GM12878 (cell line): ENCODE measurements around the gene DNMT3B. TPM values are rescaled to one million over a fixed set of nuclear protein-coding genes. Genes with fewer than 3 reads are reported as not detected.

ENCODE experiments used
- ATAC-seq: fragments of 200-7000 bp; cut with Tn5 transposase; 3 replicates; pipeline ENCODE4 v1.9.1; 2020; ENCODE audit warnings: mild to moderate bottlenecking, moderate library complexity
- BruUV-seq: library from RNA; stranded (reverse); fragments of 400-500 nt; replicated peaks from 2 replicates; lab custom pipeline; 2021; lab: Mats Ljungman, UMichigan
- CTCF ChIA-PET: fragments of 300-600 bp; sonication (Branson Sonifier 250); formaldehyde crosslinking; extraction: SDS; loops from one replicate; lab custom pipeline; 2021; ENCODE audit warnings: inconsistent platforms; lab: Yijun Ruan, JAX
- POLR2A ChIA-PET: fragments of 350-600 bp; formaldehyde crosslinking; extraction: SDS; loops from one replicate; lab custom pipeline; 2021; ENCODE audit warnings: inconsistent platforms; lab: Charles Lee
- RAD21 ChIA-PET: fragments of 300-600 bp; sonication (Branson Sonifier 250); formaldehyde crosslinking; loops from one replicate; lab custom pipeline; 2023; ENCODE audit warnings: antibody characterized with exemption; ENCODE audit not compliant: unreplicated experiment; lab: Charles Lee
- SMC1A ChIA-PET: fragments of 300-600 bp; sonication (Branson Sonifier 250); formaldehyde crosslinking; loops from one replicate; lab custom pipeline; 2023; ENCODE audit not compliant: unreplicated experiment, uncharacterized antibody; lab: Charles Lee
- DNase-seq: peaks from one replicate; pipeline ENCODE4 v3.0.0-alpha.2; 2011; ENCODE audit warnings: low read depth, low spot score
- FAIRE-seq: peaks from 3 replicates; lab custom pipeline; 2011; peaks lifted over from hg19 to GRCh38; lab: Jason Lieb, UNC
- H2AFZ ChIP-seq: 2 replicates; pipeline ENCODE4 v1.6.0; 2011; ENCODE audit warnings: low read depth, low read length, control low read depth; ENCODE audit not compliant: control insufficient read depth
- H3K27ac ChIP-seq: 2 replicates; pipeline ENCODE4 v1.5.1; 2011; ENCODE audit warnings: control low read depth; ENCODE audit not compliant: control insufficient read depth, insufficient read depth
- H3K27me3 ChIP-seq, 2 experiments: replicated peaks in 1 of 2; 2 replicates each; pipeline versions ENCODE4 v1.6.0 to v1.6.1; 2011; ENCODE audit warnings: low read length in 1 of 2; ENCODE audit not compliant: control insufficient read depth in 2 of 2, insufficient read depth in 2 of 2
- H3K36me3 ChIP-seq, 2 experiments: 2 replicates each; pipeline ENCODE4 v1.5.1; 2011; ENCODE audit warnings: low read length in 1 of 2; ENCODE audit not compliant: control insufficient read depth in 2 of 2, insufficient read depth in 2 of 2
- H3K4me1 ChIP-seq: 2 replicates; pipeline ENCODE4 v1.6.1; 2011; ENCODE audit warnings: mild to moderate bottlenecking, low read length, moderate library complexity, mixed read lengths; ENCODE audit not compliant: control insufficient read depth, insufficient read depth
- H3K4me2 ChIP-seq: 2 replicates; pipeline ENCODE4 v1.6.0; 2011; ENCODE audit warnings: control low read depth; ENCODE audit not compliant: control insufficient read depth, insufficient read depth
- H3K4me3 ChIP-seq: fragments of 200-600 bp; sonication (generic); 2 replicates; pipeline ENCODE4 v1.5.1; 2016
- H3K79me2 ChIP-seq: 2 replicates; pipeline ENCODE4 v1.6.0; 2011; ENCODE audit warnings: low read length; ENCODE audit not compliant: control insufficient read depth, insufficient read depth
- H3K9ac ChIP-seq: 2 replicates; pipeline ENCODE4 v1.8.0; 2011; ENCODE audit warnings: low read length, control low read depth, mixed read lengths; ENCODE audit not compliant: control insufficient read depth, insufficient read depth
- H3K9me3 ChIP-seq: replicated peaks from 3 replicates; pipeline ENCODE4 v1.5.1; 2011; ENCODE audit warnings: mild to moderate bottlenecking, low read length; ENCODE audit not compliant: control insufficient read depth, insufficient read depth
- H4K20me1 ChIP-seq: 2 replicates; pipeline ENCODE4 v1.6.0; 2011; ENCODE audit not compliant: control insufficient read depth, insufficient read depth
- ATF2 ChIP-seq: IDR thresholded peaks from 2 replicates; pipeline ENCODE4 v1.6.1; 2012; ENCODE audit warnings: low read length, inconsistent platforms
- ETV6 ChIP-seq, 2 experiments: fragments of 450-650 bp in 1 of 2; IDR thresholded peaks in 1 of 2; conservative IDR thresholded peaks in 1 of 2; 2 replicates each; pipeline ENCODE4 v1.6.1; 2014; ENCODE audit warnings: antibody characterized with exemption in 1 of 2, borderline replicate concordance in 1 of 2, low read depth in 1 of 2, mild to moderate bottlenecking in 1 of 2, moderate library complexity in 1 of 2
- FOS ChIP-seq: IDR thresholded peaks from 3 replicates; pipeline ENCODE4 v1.6.1; 2011; ENCODE audit warnings: borderline replicate concordance; ENCODE audit not compliant: insufficient read length; ENCODE audit errors: extremely low read depth
- IKZF2 ChIP-seq, 2 experiments: fragments of 450-650 bp; IDR thresholded peaks; 2 replicates each; pipeline ENCODE4 v1.6.1; 2017; ENCODE audit warnings: mild to moderate bottlenecking in 2 of 2, moderate library complexity in 2 of 2
- JUNB ChIP-seq: IDR thresholded peaks from 2 replicates; pipeline ENCODE4 v1.6.1; 2016; ENCODE audit warnings: antibody characterized with exemption, mild to moderate bottlenecking
- POLR2A ChIP-seq: IDR thresholded peaks from 2 replicates; pipeline ENCODE4 v1.6.1; 2011; ENCODE audit warnings: low read depth, mild to moderate bottlenecking, low read length
- RCOR1 ChIP-seq: conservative IDR thresholded peaks from 2 replicates; pipeline ENCODE4 v1.6.1; 2012; ENCODE audit warnings: low read depth, low read length, improper control_type of control experiment
- SPI1 ChIP-seq: IDR thresholded peaks from 2 replicates; pipeline ENCODE4 v1.6.1; 2011; ENCODE audit warnings: low read depth, mild to moderate bottlenecking, low read length, moderate library complexity, borderline replicate concordance; ENCODE audit not compliant: insufficient read depth
- STAT3 ChIP-seq: IDR thresholded peaks from 2 replicates; pipeline ENCODE4 v1.6.1; 2011; ENCODE audit warnings: low read depth, low read length, improper control_type of control experiment
- TBL1XR1 ChIP-seq: IDR thresholded peaks from 2 replicates; pipeline ENCODE4 v1.6.1; 2012; ENCODE audit warnings: low read depth, low read length, improper control_type of control experiment
- WRNIP1 ChIP-seq: IDR thresholded peaks from 2 replicates; pipeline ENCODE4 v1.6.1; 2011; ENCODE audit warnings: low read depth, low read length, improper control_type of control experiment, borderline replicate concordance
- ZBED1 ChIP-seq: IDR thresholded peaks from 2 replicates; pipeline ENCODE4 v1.6.1; 2016; ENCODE audit warnings: borderline replicate concordance
- WGBS: methylation state at CpG from one replicate; pipeline ENCODE4 v1.1.6; 2016; ENCODE audit warnings: low lambda C conversion rate; ENCODE audit not compliant: insufficient replicate concordance, insufficient coverage; ENCODE audit errors: missing lambda C conversion rate; 5-methylcytosine and 5-hydroxymethylcytosine counted together
- in situ Hi-C: fragments of 300-500 bp; cut with MboI; formaldehyde crosslinking; loops from 9 replicates; pipeline ENCODE4 v1.14.3; 2018; ENCODE audit warnings: mixed read lengths
- intact Hi-C: fragments of 100-400 bp; cut with micrococcal nuclease; formaldehyde crosslinking; loops from one replicate; pipeline ENCODE4 v1.14.2; 2022; ENCODE audit not compliant: unreplicated experiment
- polyA plus RNA-seq, 11 experiments: library from polyadenylated mRNA; depleted of rRNA in 4 of 11; unstranded in 6 of 11; stranded (reverse) in 5 of 11; fragments of >200 nt; fragmentation: Nextera tagmentation in 4 of 11; fragmentation: Illumina TruSeq in 1 of 11; extraction: Ambion mirVana in 4 of 11; extraction: Trizol in 1 of 11; gene quantifications; 1 replicate in 1 of 11; 2 replicates in 10 of 11; pipeline versions ENCODE4 v1.2.1 to v1.2.3, GENCODE V29; 2011 to 2016; ENCODE audit warnings: inconsistent platforms in 2 of 11, missing spikeins in 2 of 11, low read depth in 1 of 11
- total RNA-seq, 4 experiments: library from RNA; depleted of rRNA in 3 of 4; stranded (reverse); fragments of >200 nt in 3 of 4; fragmentation: Illumina TruSeq in 1 of 4; extraction: Trizol in 1 of 4; gene quantifications; 2 replicates each; pipeline versions ENCODE4 v1.2.1 to v1.2.3, GENCODE V29; 2013 to 2021
- TF ChIP-seq, protein P1 (sequence below): fragments of 450-650 bp; IDR thresholded peaks from 2 replicates; pipeline ENCODE4 v1.6.1; 2017; ENCODE audit warnings: mild to moderate bottlenecking, moderate library complexity

DNMT3B gene
- total and polyA plus RNA-seq, 10 of the 15 experiments (the other 5 are each of a cell fraction or from before 2014, with no cell fraction given), result 0.23 to 1.9 (median 1.1) TPM

DNA sequence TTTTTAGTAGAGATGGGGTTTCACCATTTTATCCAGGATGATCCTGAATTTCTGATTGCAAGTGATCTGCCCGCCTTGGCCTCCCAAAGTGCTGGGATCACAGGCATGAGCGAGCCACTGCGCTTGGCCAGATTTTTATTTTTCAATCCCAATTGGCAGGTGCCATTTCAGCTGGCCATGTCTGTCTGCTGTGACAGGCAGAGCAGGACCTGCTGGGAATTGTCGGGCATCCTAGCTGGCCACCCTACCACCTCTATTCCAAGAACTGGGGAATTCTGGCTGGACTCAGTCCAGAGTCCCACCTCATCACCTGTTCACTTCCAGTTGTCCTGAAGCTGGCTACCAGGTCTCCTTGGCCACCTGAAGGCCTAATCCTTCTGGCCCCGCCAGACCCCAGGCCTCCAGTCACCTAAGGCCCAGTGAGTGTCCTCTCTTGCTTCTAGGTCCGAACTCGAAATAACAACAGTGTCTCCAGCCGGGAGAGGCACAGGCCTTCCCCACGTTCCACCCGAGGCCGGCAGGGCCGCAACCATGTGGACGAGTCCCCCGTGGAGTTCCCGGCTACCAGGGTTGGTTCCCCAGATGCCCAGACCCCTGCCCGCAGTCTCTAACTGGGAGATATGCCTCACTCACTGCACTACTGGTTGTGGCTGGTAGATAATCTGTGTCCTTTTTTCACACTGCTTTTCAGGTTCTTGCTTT lies 24.0 kb downstream of the DNMT3B start (continued):
- TF ChIP-seq ETV6 (conservative IDR thresholded peaks at IDR 0.05 in 1 of 2, IDR thresholded peaks at IDR 0.05 in 1 of 2; ENCODE audit: borderline replicate concordance in 1 of 2, low read depth in 1 of 2) (no peak), WRNIP1 (no peak)

DNA sequence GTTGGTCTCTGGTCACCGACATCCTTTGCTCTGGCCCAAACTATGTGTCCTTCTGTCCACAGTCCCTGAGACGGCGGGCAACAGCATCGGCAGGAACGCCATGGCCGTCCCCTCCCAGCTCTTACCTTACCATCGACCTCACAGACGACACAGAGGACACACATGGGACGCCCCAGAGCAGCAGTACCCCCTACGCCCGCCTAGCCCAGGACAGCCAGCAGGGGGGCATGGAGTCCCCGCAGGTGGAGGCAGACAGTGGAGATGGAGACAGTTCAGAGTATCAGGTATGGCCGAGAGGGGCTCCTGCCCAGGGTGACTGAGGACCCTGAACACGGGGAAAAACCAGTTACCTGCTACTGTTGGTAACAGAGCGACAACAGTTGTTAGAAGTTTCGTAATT lies 25.0 kb downstream of the DNMT3B start:
- Histone ChIP-seq H3K9ac (no peak overlapping the region), H3K4me1 (peaks cover 7% of the 10 kb centered on the region), H3K27me3 (no peaks in the 10 kb centered on the region), H3K27ac (no peak overlapping the region), H3K79me2 (no peaks in the 10 kb centered on the region), H4K20me1 (no peaks in the 10 kb centered on the region), H3K36me3 (no peaks in the 10 kb centered on the region), H3K4me2 (no peak overlapping the region), H3K4me3 (no peak overlapping the region), H3K9me3 (no peaks in the 10 kb centered on the region), H2AFZ (no peak overlapping the region)
- RAD21 ChIA-PET, result interaction anchor here (1.4 kb wide), 1 partner anchor 107 kb away, joined by 5 read pairs; no protein-coding TSS in a partner anchor
- POLR2A ChIA-PET, result no interaction called here
- SMC1A ChIA-PET, result no interaction called here
- TF ChIP-seq TBL1XR1, result no peak
- TF ChIP-seq POLR2A, result no peak
- TF ChIP-seq, protein P1, sequence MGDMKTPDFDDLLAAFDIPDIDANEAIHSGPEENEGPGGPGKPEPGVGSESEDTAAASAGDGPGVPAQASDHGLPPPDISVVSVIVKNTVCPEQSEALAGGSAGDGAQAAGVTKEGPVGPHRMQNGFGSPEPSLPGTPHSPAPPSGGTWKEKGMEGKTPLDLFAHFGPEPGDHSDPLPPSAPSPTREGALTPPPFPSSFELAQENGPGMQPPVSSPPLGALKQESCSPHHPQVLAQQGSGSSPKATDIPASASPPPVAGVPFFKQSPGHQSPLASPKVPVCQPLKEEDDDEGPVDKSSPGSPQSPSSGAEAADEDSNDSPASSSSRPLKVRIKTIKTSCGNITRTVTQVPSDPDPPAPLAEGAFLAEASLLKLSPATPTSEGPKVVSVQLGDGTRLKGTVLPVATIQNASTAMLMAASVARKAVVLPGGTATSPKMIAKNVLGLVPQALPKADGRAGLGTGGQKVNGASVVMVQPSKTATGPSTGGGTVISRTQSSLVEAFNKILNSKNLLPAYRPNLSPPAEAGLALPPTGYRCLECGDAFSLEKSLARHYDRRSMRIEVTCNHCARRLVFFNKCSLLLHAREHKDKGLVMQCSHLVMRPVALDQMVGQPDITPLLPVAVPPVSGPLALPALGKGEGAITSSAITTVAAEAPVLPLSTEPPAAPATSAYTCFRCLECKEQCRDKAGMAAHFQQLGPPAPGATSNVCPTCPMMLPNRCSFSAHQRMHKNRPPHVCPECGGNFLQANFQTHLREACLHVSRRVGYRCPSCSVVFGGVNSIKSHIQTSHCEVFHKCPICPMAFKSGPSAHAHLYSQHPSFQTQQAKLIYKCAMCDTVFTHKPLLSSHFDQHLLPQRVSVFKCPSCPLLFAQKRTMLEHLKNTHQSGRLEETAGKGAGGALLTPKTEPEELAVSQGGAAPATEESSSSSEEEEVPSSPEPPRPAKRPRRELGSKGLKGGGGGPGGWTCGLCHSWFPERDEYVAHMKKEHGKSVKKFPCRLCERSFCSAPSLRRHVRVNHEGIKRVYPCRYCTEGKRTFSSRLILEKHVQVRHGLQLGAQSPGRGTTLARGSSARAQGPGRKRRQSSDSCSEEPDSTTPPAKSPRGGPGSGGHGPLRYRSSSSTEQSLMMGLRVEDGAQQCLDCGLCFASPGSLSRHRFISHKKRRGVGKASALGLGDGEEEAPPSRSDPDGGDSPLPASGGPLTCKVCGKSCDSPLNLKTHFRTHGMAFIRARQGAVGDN, result no peak
- no peak for TF ChIP-seq JUNB
- no peak for TF ChIP-seq STAT3
- TF ChIP-seq SPI1, result no peak
- TF ChIP-seq IKZF2 (IDR thresholded peaks at IDR 0.05), result no peak
- TF ChIP-seq ZBED1, result no peak
- TF ChIP-seq FOS, result no peak
- no peak for TF ChIP-seq RCOR1
- no peak for TF ChIP-seq ATF2
- 74% methylated on average over 16 of the region's 16 CpGs for WGBS
- no TSS peak for BruUV-seq
- CTCF ChIA-PET, result interaction anchor here (1.2 kb wide), 1 partner anchor 136 kb away, joined by 3 read pairs; no protein-coding TSS in a partner anchor
- ATAC-seq (no peak), FAIRE-seq (no peak), DNase-seq (no peak)
- intact Hi-C loops, result no loop called here
- in situ Hi-C loops, result no loop called here
